HG03354 (cell line): ENCODE results near the gene P2RX2.

Experiments used
- ATAC-seq: cut with Tn5 transposase; IDR thresholded peaks from one replicate; pipeline ENCODE4 v1.9.1; 2021; ENCODE audit warnings: mild to moderate bottlenecking; ENCODE audit not compliant: unreplicated experiment, poor library complexity, severe bottlenecking

P2RX2 gene

DNA sequence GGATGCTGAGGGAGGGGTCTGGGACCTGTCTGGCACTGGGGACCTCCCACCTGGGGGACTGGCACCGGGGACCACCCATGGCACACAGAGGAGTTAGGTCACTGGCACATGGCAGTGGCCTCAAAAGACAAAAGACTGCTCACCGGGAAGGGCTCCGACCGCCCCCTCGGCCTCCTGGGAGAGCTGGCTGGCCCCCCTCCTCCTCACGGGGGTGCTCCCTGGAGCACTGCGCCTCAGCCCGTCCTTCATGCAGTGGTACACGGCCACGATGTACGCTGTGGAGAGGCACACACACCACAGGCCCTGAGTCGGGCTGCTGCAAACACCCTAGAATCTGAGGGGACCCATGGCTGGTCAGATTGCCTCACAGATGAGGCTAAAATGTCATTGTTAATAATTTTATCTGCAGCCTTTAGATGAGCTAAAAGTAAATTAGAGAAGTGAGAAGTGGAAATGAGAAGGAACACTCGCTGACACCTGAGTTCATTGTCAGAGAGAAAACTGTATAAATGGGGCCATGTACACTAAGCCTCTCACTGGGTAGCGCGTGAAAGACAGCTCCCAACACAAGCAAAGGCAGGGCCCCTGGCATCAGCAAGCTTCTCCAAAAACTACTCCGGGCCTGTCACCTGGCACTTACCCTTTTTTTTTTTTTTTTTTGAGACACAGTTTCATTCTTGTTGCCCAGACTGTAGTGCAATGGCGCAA, 14.1 kb downstream of the P2RX2 start:
- ATAC-seq: no peak

DNA sequence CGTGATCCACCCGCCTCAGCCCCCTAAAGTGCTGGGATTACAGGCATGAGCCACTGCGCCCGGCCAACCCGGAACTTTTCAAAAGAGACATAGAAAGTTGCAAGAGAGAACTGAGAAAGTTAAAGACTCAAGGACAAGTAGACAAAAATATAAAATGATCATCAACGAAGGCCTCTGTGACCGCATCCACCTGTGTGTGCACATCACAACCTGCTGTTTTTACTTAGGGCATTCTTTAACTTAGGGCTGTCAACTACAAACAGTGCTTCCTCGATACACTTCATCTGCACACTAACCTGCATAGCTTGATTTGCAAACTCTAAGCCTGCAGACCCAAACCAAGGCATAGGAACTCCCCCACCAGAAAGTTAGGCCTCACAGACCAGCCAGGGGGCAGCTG, 14.8 kb downstream of the P2RX2 start:
- no peak for ATAC-seq

DNA sequence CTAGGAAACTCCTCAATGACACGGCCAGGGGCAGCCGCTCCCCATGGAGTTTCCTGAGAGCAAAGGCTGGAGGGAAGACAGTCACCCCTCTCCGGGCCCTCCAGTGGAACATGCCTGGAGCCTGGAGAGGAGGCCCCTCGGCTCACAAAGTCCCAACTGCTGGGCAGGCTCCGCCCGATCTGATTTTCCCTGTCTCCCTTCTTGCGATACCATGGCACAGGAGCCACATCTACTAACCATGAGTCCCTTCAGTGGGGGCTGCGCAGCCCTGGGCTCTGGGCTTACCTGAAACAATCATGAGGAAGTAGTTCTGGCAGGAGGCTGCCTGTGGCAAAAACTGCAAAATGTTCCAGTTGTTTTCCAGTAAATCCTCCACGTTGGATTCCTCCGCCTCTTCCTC, 15.3 kb downstream of the P2RX2 start:
- ATAC-seq: no peak

DNA sequence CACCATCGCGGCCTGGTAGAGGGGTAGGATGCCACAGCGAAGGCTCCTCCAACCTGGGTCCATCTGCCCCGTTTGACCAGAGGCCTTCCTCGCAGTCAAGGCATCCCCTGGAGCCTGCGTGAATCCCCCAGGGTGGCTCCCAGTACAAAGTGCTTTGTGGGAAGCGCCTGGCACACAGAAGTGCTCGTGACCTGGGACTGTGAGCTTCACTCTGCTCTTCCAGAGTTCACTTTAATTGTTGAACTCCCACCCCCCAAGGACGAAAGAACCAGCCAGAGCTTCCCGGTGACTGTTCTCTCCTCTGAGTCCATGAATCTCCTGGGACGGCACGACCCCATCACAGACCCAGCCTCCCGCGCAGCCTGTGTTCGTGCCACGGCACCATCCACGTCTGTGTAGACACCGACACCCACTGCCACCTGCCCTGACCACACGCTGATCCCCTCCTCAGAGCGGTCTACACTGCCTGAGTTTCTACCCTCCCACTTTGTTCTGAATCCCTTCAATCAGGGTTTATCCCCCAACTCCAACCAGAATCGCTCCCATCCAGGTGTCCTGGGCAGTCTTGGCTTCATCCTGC, 15.9 kb downstream of the P2RX2 start:
- ATAC-seq: no peak

DNA sequence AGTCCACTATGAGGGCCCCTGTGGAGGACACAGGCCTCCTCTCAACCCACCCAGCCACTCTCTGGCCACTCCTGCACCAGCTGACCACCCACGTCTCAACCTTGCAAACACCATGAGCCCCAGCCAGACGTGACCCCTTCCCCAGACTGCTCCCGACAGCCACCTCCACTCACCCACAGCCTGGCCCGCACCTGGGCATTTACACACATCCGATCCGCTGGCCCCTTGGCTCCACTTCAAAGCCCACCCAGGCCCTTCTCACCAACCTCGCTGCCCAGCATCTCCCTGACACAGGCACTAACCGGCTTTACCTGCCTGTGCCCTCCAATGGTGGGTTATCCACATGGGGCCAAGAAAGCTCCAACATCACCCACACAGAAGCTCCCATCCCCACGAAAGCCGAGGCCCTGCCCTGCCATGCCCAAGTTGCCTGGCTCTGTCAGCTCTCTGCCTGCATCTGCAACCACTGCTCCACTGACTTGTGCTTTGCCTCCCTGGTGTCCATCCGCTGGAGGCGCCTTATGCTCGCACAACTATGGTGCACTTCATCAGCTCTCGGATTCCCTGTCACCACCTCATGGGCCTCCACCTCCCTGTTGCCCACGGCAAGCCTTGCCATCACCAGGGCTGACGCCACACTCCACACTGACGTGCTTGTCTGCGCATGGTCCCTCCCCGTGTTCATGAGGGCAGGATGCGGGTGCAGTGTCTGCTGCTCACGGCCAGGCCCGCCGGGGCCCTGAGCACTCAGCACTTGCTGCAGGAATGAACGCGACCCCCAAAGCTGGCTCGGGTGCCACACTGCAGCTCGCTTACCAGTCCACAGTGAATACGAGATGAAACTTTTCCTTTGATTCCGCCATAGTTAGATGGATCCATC, 16.7 kb downstream of the P2RX2 start:
- ATAC-seq: no peak

DNA sequence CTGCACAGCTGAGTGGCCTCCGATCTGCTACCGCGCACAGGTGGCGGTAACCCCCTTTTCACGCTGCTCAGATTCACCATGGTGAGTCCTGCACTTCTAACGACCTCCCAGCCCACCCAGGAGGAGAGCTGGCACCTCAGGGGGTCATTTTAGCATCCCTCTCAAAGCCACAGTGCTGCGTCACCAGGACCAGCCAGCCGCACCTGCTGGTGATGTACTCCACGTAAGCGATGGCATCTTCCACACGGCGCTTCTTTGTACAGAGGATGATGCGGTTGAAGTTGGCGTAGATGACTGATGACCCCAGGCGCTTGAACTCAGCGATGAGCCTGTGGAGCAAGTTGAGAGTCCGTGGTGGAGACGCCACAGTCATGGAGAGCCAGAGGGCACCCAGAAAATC, 19.2 kb downstream of the P2RX2 start:
- no peak for ATAC-seq

DNA sequence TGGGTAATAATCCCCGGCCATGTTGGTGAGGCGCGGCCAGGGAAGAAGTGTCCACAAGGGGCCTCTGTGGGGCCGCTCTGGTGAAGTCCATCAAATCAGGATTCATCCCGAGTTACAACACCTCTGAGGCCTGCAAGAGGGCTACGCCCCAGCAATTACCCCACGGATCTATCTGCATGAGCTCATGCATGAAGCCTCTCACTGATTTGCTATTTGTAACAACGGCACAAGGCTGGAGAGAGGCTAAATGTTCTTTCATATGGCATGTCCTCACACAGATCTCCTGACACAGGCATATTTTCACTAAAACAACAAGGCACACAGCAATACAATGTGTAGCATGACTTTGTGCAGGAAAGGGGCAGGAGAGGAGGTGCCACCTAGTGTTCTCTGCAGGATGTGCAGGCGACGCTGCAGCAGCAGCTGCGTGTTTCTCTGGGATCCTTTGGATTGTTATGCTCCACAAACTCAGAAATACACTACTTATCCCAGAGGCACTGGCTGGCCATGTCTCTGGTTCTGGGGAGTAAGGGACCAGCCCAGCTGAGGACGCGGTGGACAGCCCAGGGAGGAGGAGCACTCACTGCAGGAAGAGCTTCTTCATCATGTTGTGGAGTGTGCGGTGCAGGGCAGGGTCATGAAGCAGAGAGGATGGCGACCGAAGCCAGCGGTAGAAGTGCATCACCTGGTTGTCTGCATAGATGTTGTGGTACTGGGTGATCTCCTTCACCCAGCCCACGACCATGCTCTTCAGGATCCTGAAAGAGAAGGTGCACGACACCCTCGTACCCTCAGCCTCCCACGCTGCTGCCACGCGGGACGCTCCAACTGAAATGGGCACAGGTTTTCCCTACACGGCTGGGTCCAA, 20.2 kb downstream of the P2RX2 start:
- no peak for ATAC-seq

DNA sequence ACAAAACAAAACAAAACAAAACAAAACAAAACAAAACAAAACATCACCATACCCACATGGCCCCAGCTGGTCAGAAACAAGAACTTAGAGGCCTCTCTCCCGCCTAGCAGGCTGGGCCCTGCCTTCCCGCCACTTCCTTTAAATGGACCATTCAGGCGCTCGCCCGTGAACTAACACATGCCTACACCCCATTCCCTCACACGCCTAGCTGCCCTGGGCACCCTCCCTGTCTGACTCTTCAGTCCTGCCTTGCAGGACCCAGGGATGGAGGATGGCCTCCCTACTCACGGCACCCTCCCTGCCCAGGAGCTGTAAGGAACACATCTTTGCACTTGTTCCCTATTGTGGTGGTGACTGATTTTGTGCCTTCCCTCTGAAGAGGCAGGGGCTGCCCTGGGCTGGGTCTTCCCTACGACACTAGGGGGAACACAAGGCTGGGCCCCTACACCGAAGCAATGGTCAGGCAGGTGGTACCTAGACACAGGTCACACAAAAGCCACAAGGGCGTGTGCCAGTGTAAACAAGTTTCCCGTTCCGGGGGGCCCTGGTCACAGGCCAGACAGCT, 21.5 kb downstream of the P2RX2 start:
- no peak for ATAC-seq

DNA sequence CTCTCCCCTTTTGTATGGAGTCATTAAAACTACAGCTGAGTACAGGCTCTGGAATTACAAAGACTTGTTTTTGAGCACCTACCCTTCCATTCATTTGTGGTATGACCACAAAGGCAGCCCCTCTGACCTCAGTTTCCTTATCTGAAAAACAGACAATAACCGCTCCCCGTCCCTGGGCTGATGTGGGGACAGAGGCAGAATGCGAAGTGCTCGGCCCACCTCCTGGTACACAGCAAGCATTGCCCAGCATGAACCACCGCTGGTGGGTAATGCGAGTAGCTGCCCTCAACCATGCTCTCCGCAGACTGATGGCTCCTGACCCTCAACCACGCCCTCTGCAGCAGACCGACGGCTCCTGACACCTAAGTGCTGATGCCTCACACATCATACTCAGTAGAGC, 22.4 kb downstream of the P2RX2 start:
- no peak for ATAC-seq

DNA sequence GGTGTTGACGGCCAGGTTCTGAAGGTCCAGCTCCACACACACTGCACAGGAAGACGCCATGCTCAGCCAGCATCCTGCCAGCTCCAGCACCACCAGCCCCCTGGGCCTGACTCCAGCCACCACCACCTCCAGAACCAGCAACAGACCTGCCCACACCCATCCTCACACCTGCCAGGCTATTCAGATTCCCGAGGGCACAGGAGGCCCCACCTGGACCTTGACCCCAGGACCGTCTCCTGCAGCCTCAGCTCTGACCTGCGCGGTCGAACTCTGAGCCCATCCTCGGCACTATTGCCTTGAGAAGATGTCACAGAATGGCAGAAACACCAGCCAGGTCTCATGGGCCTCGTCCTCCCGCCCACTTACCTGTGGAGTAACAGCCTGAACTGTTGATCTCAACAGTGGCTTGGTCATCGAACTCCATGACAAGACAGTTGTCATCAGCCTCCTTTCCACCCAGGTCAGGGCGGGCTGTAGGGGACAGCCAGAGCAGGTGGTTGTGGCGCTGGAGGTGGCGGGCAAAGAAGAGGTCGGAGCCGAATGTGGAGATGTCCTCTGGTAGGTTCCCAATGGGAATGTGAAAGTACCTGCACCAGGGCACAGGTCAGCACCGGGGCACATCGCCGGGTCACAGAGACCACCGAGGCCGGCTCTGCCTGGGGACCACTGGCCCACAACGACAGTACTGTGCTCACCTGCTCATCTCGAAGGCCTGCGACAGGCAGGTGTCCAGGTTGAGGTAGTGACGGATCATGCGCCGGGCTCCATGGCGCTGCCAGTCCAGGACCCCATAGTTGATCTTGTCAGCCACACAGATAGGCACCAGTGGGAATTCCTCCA, 23.5 kb downstream of the P2RX2 start:
- no peak for ATAC-seq

DNA sequence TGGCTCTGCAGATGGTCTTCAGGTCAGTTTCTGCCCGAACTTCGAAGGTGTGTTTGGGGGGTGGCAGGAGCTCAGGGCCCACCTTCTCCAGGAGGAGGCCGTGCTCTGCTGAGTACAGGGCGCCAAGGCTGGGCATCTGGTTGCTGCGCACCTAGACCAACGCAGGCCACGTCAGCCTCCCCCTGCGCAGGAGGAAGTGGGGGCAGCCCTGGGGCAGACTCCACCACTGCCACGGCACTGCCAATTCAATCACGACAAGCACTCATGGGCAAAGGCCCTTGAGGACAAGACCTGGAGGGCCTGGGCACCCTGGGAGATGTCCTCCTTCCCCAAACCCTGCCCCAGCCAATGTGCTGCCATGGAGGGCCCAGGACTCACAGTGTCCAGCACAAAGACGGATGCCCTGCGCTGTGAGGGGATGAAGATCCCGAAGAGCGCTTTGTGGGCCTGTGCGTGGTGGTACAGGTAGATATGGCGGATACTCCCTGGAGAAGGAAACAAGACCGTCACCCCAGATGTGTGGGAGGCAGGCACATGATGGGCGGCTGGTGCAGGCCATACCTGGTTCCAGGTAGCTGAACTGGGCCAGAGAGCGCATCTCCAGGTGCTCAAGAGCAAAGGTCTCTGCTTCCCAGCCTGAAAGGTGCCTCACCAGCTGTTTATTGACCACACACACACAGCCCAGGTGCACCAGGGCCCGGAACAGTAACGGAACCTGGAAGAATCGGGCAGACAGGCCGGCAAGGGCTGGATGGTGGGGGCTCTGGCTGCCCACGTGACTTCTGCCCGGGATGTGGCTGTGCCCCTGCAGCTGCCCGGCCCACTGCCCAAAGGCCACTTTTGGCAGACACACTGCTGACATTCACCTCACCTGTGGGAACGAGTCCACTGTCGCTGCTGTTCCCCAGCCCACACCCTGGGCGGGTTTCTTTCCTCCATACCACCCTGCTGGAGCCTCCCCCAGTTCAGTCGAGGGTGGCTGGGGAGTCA, 24.6 kb downstream of the P2RX2 start:
- no peak for ATAC-seq

DNA sequence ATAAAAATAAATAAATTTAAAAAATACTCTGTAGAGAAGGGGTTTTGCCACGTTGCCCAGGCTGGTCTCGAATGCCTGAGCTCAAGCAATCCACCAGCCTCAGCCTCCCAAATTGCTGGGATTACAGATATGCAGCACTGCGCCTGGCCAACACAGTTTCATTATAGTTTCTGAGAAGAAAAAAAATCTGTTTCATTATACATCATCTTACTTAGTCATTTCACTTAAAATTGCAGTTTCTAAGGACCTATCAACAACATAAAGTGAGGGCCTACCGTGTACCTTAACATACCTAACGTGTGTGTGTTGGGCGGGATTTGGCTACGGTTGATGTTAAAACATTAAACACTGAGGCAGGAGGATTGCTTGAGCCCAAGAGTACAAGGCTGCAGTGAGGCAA, 28.3 kb downstream of the P2RX2 start:
- no peak for ATAC-seq

DNA sequence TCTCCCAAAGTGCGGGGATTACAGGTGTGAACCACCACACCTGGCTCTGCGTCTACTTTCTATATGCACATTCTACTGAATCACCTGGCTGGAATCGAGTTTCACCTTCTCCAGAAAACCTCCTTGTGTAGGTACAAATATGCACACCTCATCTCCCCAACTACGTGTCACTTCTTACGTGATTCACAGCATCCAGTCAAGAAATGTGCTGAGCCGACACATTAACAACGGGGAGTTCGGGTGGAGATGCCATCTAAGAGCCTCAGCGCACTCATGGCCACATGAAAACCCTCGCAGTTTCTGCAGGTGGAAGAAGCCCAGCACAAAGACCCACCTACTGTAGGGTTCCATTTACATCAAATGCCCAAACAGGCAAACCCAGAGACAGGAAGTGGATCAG, 29.3 kb downstream of the P2RX2 start:
- ATAC-seq: no peak

DNA sequence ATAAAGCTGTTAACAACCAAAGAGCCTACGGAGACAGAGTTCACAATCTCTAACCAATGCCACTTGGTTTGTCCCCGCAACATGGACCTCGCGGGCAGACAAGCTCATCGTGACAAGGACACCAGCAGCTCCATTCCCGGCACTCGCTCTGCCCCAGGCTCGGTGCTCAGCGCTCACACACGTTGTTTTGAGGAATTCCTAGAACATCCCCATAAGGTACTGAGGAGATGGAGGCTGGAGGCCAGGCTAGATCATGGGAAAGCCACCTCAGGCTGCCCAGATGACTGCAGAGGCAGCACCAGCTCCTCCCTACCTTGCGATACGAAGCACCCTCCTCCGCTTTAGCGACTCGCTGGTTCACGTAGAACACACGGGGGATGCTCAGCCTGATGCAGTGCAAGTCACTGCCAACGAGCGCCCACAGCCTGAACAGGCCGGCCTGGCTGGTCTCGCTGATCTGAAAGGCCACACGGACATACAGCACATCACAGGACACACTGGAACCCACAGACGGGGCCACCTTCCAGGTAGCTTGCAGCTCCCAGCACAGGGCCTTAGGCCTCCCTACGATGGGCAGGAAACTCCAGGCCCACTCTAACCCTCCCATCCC, 30.1 kb downstream of the P2RX2 start:
- ATAC-seq: no peak

DNA sequence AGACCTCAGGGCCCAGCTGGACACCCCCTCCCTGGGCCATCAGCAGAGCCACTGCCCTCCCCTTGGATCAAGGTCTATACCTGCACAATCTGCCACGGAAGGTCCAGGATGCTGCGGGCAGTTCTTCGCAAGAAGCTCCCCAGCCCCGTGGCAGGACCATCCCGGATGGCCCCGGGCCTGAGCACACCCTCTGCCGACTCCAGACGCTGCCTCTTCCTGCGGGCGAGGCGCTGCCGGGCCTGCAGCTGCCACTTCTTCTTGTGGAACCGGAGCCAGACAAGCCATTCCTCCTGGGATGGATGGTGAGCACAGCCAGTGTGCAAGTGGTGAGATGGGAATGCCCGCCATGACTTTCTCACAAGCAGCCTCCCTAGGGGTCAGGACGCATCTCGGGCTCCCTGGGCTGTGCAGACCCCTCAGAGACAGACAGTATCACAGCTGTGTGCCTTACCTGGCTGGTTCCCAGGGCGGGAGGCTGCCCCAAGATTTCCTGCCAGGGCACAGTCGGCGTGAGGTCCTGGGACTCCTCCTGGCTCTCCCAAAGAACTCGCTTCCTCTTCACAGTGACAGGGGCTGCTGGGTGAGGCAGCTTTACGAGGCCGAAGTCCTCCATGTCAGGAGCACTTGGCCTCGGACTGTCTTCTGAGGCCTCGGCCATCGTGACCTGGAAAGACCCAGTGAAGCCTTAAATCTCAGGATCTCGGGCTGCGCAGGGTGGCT, 30.8 kb downstream of the P2RX2 start:
- no peak for ATAC-seq

DNA sequence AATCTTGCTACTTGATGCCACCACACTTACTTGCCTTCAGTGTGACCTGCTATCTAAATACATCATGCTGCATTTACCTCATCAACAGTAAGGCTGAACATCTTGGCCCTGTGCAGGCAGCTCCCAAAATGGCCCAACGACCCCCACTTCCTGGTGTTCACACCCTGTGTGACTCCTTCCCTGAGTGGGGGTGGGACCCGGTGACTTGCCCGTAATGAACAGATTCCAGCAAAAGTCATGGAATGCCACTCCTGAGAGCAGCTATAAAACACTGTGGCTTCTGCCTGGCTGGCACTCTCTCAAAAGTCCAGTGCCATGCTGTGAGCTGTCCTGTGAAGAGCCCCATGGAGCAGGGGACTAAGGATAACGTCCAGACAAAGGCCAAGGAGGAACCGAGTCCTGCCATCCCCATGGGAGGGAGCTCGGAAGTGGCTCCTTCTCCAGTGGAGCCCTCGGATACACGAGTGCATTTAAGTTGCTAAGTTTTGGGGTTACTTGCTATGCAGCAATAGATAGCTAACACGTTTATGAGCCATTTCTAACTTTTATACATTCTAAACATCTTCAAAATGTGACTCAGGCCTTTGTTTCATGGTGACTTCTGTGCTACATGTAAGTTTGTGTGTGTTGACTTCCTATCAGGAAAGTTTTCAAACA, 33.0 kb downstream of the P2RX2 start:
- no peak for ATAC-seq
